ENCODE measurements around the gene IP6K2.

DNA sequence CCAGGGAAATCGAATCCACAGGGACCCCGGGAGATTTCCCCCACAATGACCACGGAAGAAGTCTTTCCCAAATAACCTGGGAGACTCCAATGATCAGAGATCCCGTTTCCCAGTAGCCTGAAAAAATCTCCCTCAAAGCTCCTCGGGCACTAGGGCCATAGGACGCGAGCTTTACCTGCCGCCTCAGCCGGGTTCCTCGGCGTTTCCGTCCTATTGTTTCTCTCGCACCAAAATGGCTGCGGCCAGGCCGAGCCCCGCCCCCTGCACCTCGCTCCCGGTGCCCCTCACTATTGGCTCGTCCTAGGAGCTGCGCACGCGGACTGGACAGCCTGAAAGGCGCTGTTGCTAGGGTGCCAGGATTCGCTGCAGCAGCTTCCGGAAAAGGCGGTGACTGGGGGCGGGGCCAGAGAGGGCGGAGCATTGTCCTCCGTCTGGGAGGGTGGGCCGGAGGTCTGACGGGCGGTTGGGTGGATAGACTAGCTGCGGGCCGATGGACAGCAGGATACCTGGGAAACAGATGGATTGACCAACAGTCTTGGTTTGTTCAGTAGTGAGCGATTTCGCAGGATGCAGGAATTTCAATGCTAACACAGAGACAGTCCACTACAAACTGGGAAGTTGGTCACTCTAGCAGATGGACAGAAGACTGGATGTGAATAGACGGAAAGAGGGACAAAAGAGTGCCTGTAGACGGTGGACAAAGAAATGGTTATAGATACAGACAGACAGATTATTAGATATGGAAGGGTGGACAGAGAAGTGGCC lies at the start of gene IP6K2:
- TF ChIP-seq, protein P1, sequence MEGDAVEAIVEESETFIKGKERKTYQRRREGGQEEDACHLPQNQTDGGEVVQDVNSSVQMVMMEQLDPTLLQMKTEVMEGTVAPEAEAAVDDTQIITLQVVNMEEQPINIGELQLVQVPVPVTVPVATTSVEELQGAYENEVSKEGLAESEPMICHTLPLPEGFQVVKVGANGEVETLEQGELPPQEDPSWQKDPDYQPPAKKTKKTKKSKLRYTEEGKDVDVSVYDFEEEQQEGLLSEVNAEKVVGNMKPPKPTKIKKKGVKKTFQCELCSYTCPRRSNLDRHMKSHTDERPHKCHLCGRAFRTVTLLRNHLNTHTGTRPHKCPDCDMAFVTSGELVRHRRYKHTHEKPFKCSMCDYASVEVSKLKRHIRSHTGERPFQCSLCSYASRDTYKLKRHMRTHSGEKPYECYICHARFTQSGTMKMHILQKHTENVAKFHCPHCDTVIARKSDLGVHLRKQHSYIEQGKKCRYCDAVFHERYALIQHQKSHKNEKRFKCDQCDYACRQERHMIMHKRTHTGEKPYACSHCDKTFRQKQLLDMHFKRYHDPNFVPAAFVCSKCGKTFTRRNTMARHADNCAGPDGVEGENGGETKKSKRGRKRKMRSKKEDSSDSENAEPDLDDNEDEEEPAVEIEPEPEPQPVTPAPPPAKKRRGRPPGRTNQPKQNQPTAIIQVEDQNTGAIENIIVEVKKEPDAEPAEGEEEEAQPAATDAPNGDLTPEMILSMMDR (IDR thresholded peaks at IDR 0.05), result peak in 1 of 4 experiments; percentile 29
- TF ChIP-seq POLR2A (IDR thresholded peaks at IDR 0.05), result peak; percentile 83 to 94
